Left hindlimb (tissue), 1 donor: ENCODE results near the gene HMGCS2.
A peak's percentile ranks its signal among the peaks of the same experiment; 100 is the strongest.

Experiments used
- DNase-seq: peaks from one replicate; pipeline ENCODE4 v3.0.0-alpha.2; 2018

Gene HMGCS2

GRCh38 chr1:119752592-119752991, 16.1 kb downstream of the HMGCS2 start:
- DNase-seq = no peak

GRCh38 chr1:119748040-119748439, 20.7 kb downstream of the HMGCS2 start:
- DNase-seq = no peak

GRCh38 chr1:119747451-119747850, 21.3 kb downstream of the HMGCS2 start:
- no peak for DNase-seq

GRCh38 chr1:119745034-119745433, 23.7 kb downstream of the HMGCS2 start:
- DNase-seq = no peak

GRCh38 chr1:119744598-119744942, 24.1 kb downstream of the HMGCS2 start:
- no peak for DNase-seq

- peak; percentile 65 for DNase-seq
Observed at GRCh38 chr1:119743776-119744597, 24.7 kb downstream of the HMGCS2 start.

GRCh38 chr1:119743308-119743707, 25.4 kb downstream of the HMGCS2 start:
- DNase-seq = no peak

- no peak for DNase-seq
Observed at GRCh38 chr1:119742677-119743076, 26.0 kb downstream of the HMGCS2 start.

- no peak for DNase-seq
Observed at GRCh38 chr1:119742202-119742601, 26.5 kb downstream of the HMGCS2 start.

GRCh38 chr1:119740896-119741780, 27.6 kb downstream of the HMGCS2 start:
- no peak for DNase-seq

- DNase-seq = no peak
Observed at GRCh38 chr1:119740261-119740660, 28.4 kb downstream of the HMGCS2 start.

- DNase-seq = no peak
Observed at GRCh38 chr1:119739150-119739549, 29.6 kb downstream of the HMGCS2 start.

- no peak for DNase-seq
Observed at GRCh38 chr1:119738100-119738720, 30.5 kb downstream of the HMGCS2 start.

GRCh38 chr1:119737040-119737682, 31.5 kb downstream of the HMGCS2 start:
- DNase-seq = peak; percentile 44

- DNase-seq = no peak
Observed at GRCh38 chr1:119736649-119737039, 32.1 kb downstream of the HMGCS2 start.

GRCh38 chr1:119735217-119735616, 33.5 kb downstream of the HMGCS2 start:
- no peak for DNase-seq

- no peak for DNase-seq
Observed at GRCh38 chr1:119733754-119734153, 35.0 kb downstream of the HMGCS2 start.

GRCh38 chr1:119732465-119733168, 36.1 kb downstream of the HMGCS2 start:
- no peak for DNase-seq

- no peak for DNase-seq
Observed at GRCh38 chr1:119731741-119732430, 36.8 kb downstream of the HMGCS2 start.

- no peak for DNase-seq
Observed at GRCh38 chr1:119731060-119731459, 37.6 kb downstream of the HMGCS2 start.

GRCh38 chr1:119729044-119729443, 39.7 kb downstream of the HMGCS2 start:
- DNase-seq = no peak

GRCh38 chr1:119727991-119728390, 40.7 kb downstream of the HMGCS2 start:
- no peak for DNase-seq
